ENCODE measurements around the gene PLD1. TPM values are rescaled to one million over a fixed set of nuclear protein-coding genes. Genes with fewer than 3 reads are reported as not detected.

Gene PLD1
- total RNA-seq, 4 donors from 2014 or later, result 52.1 to 88.3 (median 77.4) TPM

DNA sequence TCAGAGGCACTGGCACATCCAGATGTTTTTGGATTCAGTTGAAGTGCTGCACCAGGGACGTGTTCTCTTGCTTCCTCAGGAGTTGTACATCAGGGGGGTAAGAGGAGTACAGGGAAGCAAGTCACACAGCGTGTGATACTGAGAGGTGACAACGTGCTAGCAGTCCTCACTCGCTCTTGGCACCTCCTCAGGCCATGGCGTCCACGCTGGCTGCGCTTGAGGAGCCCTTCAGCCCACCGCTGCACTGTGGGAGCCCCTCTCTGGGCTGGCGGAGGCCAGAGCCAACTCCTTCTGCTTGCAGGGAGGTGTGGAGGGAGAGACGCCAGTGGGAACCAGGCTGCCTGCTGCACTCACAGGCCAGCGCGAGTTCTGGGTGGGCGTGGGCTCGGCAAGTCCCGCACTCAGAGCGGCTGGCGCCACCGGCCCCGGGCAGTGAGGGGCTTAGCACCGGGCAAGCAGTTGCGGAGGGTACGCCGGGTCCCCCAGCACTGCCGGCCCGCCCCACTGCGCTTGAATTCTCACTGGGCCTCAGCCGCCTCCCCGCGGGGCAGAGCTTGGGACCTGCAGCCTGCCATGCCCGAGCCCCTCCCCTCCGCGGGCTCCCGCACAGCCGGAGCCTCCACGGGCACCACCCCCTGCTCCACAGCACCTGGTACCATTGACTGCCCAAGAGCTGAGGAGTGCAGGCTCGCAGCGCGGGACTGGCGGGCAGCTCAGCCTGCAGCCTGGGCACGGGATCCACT lies 64.5 kb downstream of the PLD1 start:
- H3K4me3 ChIP-seq, result no peak overlapping the region
- H3K27ac ChIP-seq, result no peak overlapping the region
- TF ChIP-seq POLR2A (IDR thresholded peaks at IDR 0.05), result no peak
- TF ChIP-seq POLR2AphosphoS5 (IDR thresholded peaks at IDR 0.05), result no peak
- no peak for TF ChIP-seq EP300 (IDR thresholded peaks at IDR 0.05; ENCODE audit: low read depth)
- TF ChIP-seq, protein P1, sequence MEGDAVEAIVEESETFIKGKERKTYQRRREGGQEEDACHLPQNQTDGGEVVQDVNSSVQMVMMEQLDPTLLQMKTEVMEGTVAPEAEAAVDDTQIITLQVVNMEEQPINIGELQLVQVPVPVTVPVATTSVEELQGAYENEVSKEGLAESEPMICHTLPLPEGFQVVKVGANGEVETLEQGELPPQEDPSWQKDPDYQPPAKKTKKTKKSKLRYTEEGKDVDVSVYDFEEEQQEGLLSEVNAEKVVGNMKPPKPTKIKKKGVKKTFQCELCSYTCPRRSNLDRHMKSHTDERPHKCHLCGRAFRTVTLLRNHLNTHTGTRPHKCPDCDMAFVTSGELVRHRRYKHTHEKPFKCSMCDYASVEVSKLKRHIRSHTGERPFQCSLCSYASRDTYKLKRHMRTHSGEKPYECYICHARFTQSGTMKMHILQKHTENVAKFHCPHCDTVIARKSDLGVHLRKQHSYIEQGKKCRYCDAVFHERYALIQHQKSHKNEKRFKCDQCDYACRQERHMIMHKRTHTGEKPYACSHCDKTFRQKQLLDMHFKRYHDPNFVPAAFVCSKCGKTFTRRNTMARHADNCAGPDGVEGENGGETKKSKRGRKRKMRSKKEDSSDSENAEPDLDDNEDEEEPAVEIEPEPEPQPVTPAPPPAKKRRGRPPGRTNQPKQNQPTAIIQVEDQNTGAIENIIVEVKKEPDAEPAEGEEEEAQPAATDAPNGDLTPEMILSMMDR (IDR thresholded peaks at IDR 0.05), result no peak
- H3K27me3 ChIP-seq, result no peaks in the 10 kb centered on the region
- no peak for DNase-seq
- H3K4me1 ChIP-seq, result peaks cover 0 to 18% (median 4%) of the 10 kb centered on the region in 4 donors
- H3K9me3 ChIP-seq, result no peaks in the 10 kb centered on the region
- intact Hi-C loops (cut with DNase I; ENCODE audit: low total_unique reads), result no loop called here
- H3K36me3 ChIP-seq, result no peaks in the 10 kb centered on the region
- in situ Hi-C loops (cut with MboI; ENCODE audit: low pct_ligation_motif_present in 1 of 4, low pct_unique_long_range_greater_than_20kb in 1 of 4, low sequenced_read_pairs in 3 of 4), result no loop called here
- 95% methylated on average over 40 of the region's 40 CpGs; no CpG with 5 or more reads in 1 of the 2 donors for WGBS, 2 donors (ENCODE audit: low coverage in 1 of 2)

DNA sequence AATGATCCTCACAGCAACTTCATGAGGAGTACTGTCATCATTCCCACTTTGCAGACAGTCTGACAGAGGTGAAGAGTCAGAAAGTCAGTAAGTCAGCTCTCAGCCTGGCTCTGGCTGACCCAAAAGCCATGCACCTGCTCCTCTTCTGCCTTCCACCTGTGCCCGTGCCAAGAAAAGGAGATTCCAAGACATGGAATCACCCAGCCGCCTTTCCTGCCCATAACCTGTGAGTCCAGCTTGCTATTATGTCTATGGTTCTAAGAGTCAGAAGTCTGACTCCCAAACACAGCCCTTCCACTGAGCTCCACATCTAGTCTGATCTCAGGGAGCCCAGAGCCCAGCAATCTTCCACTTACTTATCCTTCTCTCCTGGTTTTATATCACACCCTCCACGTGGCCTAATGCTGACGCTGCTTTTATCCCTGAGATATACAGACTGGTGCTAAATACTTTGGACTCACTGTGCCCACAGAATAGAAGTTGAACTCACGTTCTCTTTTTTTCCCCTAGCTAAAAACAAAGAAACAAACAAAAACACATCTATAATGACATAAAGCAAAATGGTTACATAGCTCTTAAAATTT lies 66.0 kb downstream of the PLD1 start:
- H3K9me3 ChIP-seq, result no peaks in the 10 kb centered on the region
- 67 to 81% methylated on average over 3 to 5 of the region's 5 CpGs for WGBS, 2 donors (ENCODE audit: low coverage in 1 of 2)
- H3K27me3 ChIP-seq, result no peaks in the 10 kb centered on the region
- no peak for DNase-seq
- in situ Hi-C loops (cut with MboI; ENCODE audit: low pct_ligation_motif_present in 1 of 4, low pct_unique_long_range_greater_than_20kb in 1 of 4, low sequenced_read_pairs in 3 of 4), result no loop called here
- peaks cover 0 to 25% (median 4%) of the 10 kb centered on the region in 4 donors for H3K4me1 ChIP-seq
- H3K27ac ChIP-seq, result no peak overlapping the region
- TF ChIP-seq EP300 (IDR thresholded peaks at IDR 0.05; ENCODE audit: low read depth) (no peak), POLR2AphosphoS5 (IDR thresholded peaks at IDR 0.05) (no peak), POLR2A (IDR thresholded peaks at IDR 0.05) (no peak)
- TF ChIP-seq, protein P1 (IDR thresholded peaks at IDR 0.05), result no peak
- intact Hi-C loops (cut with DNase I; ENCODE audit: low total_unique reads), result no loop called here
- no peak overlapping the region for H3K4me3 ChIP-seq
- H3K36me3 ChIP-seq, result no peaks in the 10 kb centered on the region

DNA sequence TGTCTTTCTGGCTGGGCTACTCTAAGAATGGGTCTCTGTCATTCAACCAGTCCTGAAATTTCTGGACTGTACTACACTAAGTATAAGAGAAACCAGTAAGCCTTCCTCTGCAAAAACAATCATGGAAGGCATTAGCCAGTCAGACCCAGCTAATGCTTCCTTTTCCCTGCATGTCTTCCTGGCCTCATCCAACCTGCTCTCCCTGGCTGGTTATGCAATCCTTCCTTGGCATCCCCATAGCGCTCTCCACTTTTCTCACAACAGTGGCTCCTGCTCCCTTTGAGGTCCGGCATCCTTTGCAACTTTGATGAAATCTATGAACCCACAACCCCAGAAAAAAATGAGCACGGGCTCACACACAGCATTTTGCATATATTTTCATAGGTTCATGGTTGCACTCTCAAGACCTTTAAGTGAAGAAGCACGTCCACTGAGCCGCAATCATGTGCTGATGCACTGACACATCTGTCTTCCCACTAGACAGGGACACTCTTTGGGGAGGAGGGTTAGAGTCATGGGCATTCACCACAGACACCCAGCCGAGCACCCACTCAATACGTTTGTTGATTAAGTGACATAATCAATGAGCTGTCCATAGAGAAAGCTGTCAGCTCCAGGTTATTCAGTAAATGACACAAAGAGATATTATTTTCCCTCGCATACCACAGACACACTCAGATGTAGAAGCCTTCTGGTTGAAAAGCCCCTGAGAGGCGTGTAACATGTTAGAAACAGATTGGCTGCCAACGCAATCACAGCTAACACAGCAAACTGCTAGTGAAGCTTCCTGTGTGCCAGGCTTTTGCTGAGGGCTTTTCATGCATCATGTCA lies 66.7 kb downstream of the PLD1 start:
- Histone ChIP-seq H3K36me3 (no peaks in the 10 kb centered on the region), H3K4me3 (no peak overlapping the region), H3K9me3 (no peaks in the 10 kb centered on the region), H3K27me3 (no peaks in the 10 kb centered on the region), H3K4me1 (peaks cover 0 to 25% (median 4%) of the 10 kb centered on the region in 4 donors), H3K27ac (no peak overlapping the region)
- intact Hi-C loops (cut with DNase I; ENCODE audit: low total_unique reads) (no loop called here), in situ Hi-C loops (cut with MboI; ENCODE audit: low pct_ligation_motif_present in 1 of 4, low pct_unique_long_range_greater_than_20kb in 1 of 4, low sequenced_read_pairs in 3 of 4) (no loop called here)
- TF ChIP-seq POLR2A (IDR thresholded peaks at IDR 0.05) (no peak), POLR2AphosphoS5 (IDR thresholded peaks at IDR 0.05) (no peak)
- TF ChIP-seq, protein P1 (IDR thresholded peaks at IDR 0.05), result no peak
- 86 to 100% methylated on average over 2 to 10 of the region's 10 CpGs for WGBS, 2 donors (ENCODE audit: low coverage in 1 of 2)
- no peak for DNase-seq

DNA sequence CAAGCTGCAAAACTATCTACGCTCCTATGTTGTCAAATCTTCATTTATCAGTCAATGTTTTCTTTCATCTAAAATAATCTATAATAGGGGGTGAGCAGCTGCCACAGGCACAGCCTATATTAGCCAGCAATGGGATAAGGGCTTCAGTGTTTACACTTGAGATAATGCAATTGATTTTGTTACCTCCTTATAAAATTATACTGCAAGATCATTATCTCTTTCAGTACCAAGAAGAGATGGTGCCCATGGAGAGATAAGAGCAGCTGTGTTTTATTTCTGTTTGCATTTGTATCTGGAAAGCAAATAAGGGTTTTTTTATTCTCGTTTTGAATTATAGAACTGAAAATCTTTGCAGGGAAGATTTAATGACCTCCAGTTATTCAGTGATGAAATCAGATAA lies 68.9 kb downstream of the PLD1 start:
- DNase-seq, result no peak
- 45 to 50% methylated on average over 2 of the region's 2 CpGs for WGBS, 2 donors (ENCODE audit: low coverage in 1 of 2)
- intact Hi-C loops (cut with DNase I; ENCODE audit: low total_unique reads), result no loop called here
- in situ Hi-C loops (cut with MboI; ENCODE audit: low pct_ligation_motif_present in 1 of 4, low pct_unique_long_range_greater_than_20kb in 1 of 4, low sequenced_read_pairs in 3 of 4), result no loop called here
- Histone ChIP-seq H3K27me3 (no peaks in the 10 kb centered on the region), H3K4me1 (peaks cover 0 to 19% (median 2%) of the 10 kb centered on the region in 4 donors), H3K27ac (no peak overlapping the region), H3K4me3 (no peak overlapping the region), H3K9me3 (no peaks in the 10 kb centered on the region), H3K36me3 (no peaks in the 10 kb centered on the region)
- TF ChIP-seq, protein P1 (IDR thresholded peaks at IDR 0.05), result no peak
- TF ChIP-seq EP300 (IDR thresholded peaks at IDR 0.05; ENCODE audit: low read depth), result no peak
- no peak for TF ChIP-seq POLR2AphosphoS5 (IDR thresholded peaks at IDR 0.05)
- TF ChIP-seq POLR2A (IDR thresholded peaks at IDR 0.05), result no peak

Data from transverse colon (tissue), 4 donors.